BJ (cell line): ENCODE results near the gene RPL10. TPM values are rescaled to one million over a fixed set of nuclear protein-coding genes. Genes with fewer than 3 reads are reported as not detected.

Experiments
- CTCF ChIA-PET: fragments of 350-600 bp; formaldehyde crosslinking; extraction: SDS; loops from one replicate; lab custom pipeline; 2021; ENCODE audit warnings: antibody characterized with exemption, inconsistent platforms; lab: Yijun Ruan, JAX
- POLR2A ChIA-PET: fragments of 300-600 bp; sonication (Branson Sonifier 250); formaldehyde crosslinking; extraction: SDS; loops from one replicate; lab custom pipeline; 2021; ENCODE audit warnings: antibody characterized with exemption; lab: Charles Lee
- DNase-seq: peaks from one replicate; pipeline ENCODE4 v3.0.0-alpha.2; 2011; ENCODE audit warnings: low read depth
- H3K27me3 ChIP-seq: 2 replicates; pipeline ENCODE4 v1.6.0; 2011; ENCODE audit warnings: low read length; ENCODE audit not compliant: control insufficient read depth, insufficient read depth
- H3K36me3 ChIP-seq: 2 replicates; pipeline ENCODE4 v1.5.1; 2011; ENCODE audit warnings: low read length; ENCODE audit not compliant: control insufficient read depth, insufficient read depth
- H3K4me3 ChIP-seq: 2 replicates; pipeline ENCODE4 v1.5.1; 2011; ENCODE audit warnings: low read depth, mild to moderate bottlenecking, control low read depth, low read length
- polyA plus RNA-seq: library from polyadenylated mRNA; depleted of rRNA; stranded (reverse); fragments of >200 nt; gene quantifications from 2 replicates; pipeline ENCODE4 v1.2.3, GENCODE V29; 2011
- TF ChIP-seq, protein P1 (sequence below): IDR thresholded peaks from 2 replicates; pipeline ENCODE4 v1.5.1; 2011; ENCODE audit warnings: low read depth, mild to moderate bottlenecking, control low read depth, inconsistent platforms, low read length, moderate library complexity; ENCODE audit not compliant: insufficient read depth

RPL10 gene
- polyA plus RNA-seq, 1 experiment, result 7,037 TPM

DNA sequence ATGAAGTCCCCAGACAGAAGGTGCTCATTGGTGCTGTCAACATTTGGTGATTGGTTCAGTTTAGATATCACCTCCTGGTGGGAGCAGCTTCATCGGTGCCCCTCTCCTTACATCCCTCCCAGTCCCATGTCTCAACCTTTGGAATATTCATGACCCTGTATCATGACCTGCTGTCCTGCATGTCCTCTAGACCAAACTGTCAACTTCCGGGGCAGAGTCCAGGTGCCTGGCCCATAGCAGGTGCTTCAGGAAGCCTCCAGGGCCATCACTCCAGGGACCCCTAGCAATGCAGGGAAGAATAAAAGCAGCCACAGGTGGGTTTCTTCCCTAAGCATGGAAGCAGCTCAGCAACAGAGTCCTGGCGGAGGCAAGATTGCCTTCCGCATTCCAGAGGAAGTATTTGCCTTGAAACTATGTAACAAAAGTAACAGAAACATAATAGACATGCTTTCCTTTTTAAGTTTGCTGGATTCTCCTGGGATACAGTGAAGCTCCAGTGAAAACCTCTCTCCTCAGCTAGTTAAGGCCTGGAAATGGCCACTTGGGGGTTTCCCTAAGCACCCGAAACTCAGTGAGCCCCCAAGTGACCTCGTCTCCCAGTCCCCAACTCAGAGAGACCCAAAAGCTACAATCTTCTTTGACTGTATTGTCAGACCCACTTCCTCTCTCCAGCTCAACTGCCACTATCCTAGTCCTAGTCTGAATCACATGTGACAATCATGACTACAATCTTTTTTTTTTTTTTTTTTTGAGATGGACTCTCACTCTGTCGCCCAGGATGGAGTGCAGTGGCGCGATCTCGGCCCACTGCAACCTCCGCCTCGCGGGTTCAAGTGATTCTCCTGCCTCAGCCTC is 29.0 kb downstream of the RPL10 start:
- TF ChIP-seq, protein P1, sequence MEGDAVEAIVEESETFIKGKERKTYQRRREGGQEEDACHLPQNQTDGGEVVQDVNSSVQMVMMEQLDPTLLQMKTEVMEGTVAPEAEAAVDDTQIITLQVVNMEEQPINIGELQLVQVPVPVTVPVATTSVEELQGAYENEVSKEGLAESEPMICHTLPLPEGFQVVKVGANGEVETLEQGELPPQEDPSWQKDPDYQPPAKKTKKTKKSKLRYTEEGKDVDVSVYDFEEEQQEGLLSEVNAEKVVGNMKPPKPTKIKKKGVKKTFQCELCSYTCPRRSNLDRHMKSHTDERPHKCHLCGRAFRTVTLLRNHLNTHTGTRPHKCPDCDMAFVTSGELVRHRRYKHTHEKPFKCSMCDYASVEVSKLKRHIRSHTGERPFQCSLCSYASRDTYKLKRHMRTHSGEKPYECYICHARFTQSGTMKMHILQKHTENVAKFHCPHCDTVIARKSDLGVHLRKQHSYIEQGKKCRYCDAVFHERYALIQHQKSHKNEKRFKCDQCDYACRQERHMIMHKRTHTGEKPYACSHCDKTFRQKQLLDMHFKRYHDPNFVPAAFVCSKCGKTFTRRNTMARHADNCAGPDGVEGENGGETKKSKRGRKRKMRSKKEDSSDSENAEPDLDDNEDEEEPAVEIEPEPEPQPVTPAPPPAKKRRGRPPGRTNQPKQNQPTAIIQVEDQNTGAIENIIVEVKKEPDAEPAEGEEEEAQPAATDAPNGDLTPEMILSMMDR, result no peak
- Histone ChIP-seq H3K36me3 (peaks cover under 1% of the 10 kb centered on the region; the same call in 1 of the 2 replicates), H3K27me3 (no peaks in the 10 kb centered on the region), H3K4me3 (no peak overlapping the region)
- ChIA-PET POLR2A (no interaction called here), CTCF (interaction anchor here (1.1 kb wide), 1 partner anchor 15 kb away, joined by 3 read pairs; no protein-coding TSS in a partner anchor)
- no peak for DNase-seq

DNA sequence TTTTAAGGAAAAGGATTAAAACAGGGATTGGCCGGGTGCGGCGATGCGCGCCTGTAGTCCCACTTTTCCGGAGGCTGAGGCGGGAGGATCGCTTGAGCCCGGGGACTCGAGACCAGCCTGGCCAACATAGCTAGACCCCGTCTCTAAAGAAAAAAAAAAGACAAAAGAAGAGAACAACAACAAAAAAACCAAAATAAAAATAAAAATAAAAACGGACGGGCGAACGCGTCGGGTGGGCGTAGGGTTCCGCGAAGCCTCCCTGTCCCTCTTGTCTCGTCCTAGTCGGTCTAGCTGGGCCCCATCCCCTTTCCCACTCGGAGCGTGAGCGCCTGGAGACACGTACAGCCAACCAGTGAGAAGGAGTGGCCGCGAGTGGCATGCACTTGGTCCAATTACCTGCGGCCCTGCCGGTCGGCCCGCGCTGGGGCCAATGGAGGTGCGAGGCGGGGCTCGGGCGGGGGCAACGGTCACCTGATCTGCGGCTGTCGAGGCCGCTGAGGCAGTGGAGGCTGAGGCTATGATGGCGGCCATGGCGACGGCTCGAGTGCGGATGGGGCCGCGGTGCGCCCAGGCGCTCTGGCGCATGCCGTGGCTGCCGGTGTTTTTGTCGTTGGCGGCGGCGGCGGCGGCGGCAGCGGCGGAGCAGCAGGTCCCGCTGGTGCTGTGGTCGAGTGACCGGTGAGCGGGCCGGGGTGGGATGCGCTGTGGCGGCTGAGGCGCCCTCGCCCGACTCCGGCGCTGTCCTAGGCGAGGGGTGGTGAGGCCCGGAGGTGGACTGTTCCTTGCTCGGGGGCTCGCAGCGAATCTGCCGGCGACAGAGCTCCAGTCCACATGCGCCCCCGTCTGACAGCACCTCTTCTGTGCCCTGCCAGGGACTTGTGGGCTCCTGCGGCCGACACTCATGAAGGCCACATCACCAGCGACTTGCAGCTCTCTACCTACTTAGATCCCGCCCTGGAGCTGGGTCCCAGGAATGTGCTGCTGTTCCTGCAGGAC is 30.3 kb downstream of the RPL10 start, which contains the start of gene ATP6AP1:
ATP6AP1 (plus strand) TSS at position 502 of the 996 bp plus-strand sequence; CDS start at position 518, 16 bp downstream.
- ChIA-PET CTCF (interaction anchor here (0.6 to 0.8 kb wide), 2 partner anchors 17 to 30 kb away, joined by 3 to 6 read pairs; partner anchors contain the start of genes RPL10 and TAFAZZIN), POLR2A (no interaction called here)
- peak within 1 kb of the TSS; percentile 66 for H3K4me3 ChIP-seq
- TF ChIP-seq, protein P1, result no peak
- peaks cover 3% of the 10 kb centered on the region; the same call in 1 of the 2 replicates for H3K36me3 ChIP-seq
- no peaks in the 10 kb centered on the region for H3K27me3 ChIP-seq
- DNase-seq, result peak; percentile 61

DNA sequence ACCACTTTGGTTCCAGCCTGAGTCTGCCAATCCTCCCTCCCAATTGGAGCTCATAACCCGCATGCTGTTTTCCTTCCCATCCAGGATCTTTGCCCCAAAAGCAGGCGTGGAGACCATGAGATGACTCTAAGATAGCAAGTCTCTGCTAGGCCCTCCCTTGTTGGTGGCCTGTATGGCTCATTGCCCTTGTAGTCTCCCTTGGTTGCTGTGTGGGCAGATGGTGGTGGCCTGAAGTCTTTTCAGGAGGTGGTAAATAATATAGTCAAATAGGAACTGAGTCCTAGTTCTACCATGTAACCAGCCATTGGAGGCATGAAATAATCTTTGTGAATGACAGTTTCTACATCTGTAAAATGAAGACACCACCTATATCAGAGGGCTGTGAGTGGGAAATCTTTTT is 31.5 kb downstream of the RPL10 start:
- peaks cover 9% of the 10 kb centered on the region for H3K36me3 ChIP-seq
- ChIA-PET POLR2A (no interaction called here), CTCF (interaction anchor here (0.9 kb wide), 1 partner anchor 29 kb away, joined by 5 read pairs; no protein-coding TSS in a partner anchor)
- TF ChIP-seq, protein P1, result no peak
- H3K27me3 ChIP-seq, result no peaks in the 10 kb centered on the region
- no peak overlapping the region for H3K4me3 ChIP-seq
- no peak for DNase-seq

DNA sequence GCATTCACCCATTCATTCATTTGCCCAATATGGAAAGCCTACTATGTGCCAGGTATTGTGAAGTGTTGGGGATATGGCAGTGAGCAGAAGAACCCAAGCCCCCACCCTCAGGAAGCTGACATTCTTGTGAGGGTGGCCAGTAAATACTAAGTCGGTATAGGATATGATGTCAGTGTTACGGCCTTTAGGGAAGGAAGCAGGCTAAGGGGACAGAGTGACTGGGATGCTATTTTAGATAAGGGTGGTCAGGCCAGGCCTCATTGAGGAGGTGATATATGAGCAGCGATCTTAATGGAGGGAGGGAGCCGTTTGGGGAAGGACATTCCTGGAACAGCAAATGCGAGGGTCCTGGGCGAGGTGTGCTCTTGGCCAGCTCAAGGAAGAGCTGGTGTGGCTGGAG is 32.3 kb downstream of the RPL10 start:
- TF ChIP-seq, protein P1, result no peak
- CTCF ChIA-PET, result no interaction called here
- Histone ChIP-seq H3K27me3 (no peaks in the 10 kb centered on the region), H3K4me3 (no peak overlapping the region), H3K36me3 (peaks cover 13% of the 10 kb centered on the region)
- POLR2A ChIA-PET, result no interaction called here
- DNase-seq, result no peak
